NCI-H1092 (cell line): ENCODE measurements around the gene ACACA.
"Not testable (repeated sequence)": the region's sequence is repeated elsewhere in the genome, so short reads cannot be mapped to it uniquely, and the experiment has no call there.

ENCODE experiments used
- DNase-seq: peaks from one replicate; lab custom pipeline; 2025; lab: John Stamatoyannopoulos, UW

The ACACA gene

GRCh38 chr17:37098152-37098551 is 308.5 kb downstream of the ACACA start:
- no peak for DNase-seq

- DNase-seq: no peak
These were observed 309.5 kb downstream of the ACACA start for GRCh38 chr17:37097154-37097553.

GRCh38 chr17:37096071-37096470 is 310.6 kb downstream of the ACACA start:
- DNase-seq: no peak

GRCh38 chr17:37094391-37094790 is 312.2 kb downstream of the ACACA start:
- no peak for DNase-seq

- no peak for DNase-seq
These were observed 313.9 kb downstream of the ACACA start for GRCh38 chr17:37092701-37093100.

GRCh38 chr17:37092071-37092470 is 314.6 kb downstream of the ACACA start:
- DNase-seq: no peak

- DNase-seq: no peak
These were observed 315.7 kb downstream of the ACACA start for GRCh38 chr17:37090941-37091340.

GRCh38 chr17:37089956-37090355 is 316.7 kb downstream of the ACACA start:
- no peak for DNase-seq

GRCh38 chr17:37088913-37089312 is 317.7 kb downstream of the ACACA start:
- no peak for DNase-seq

- no peak for DNase-seq
These were observed 318.2 kb downstream of the ACACA start for GRCh38 chr17:37088459-37088858.

- no peak for DNase-seq
These were observed 319.0 kb downstream of the ACACA start for GRCh38 chr17:37087683-37088082.

GRCh38 chr17:37086948-37087347 is 319.7 kb downstream of the ACACA start:
- DNase-seq: no peak

GRCh38 chr17:37086334-37086733 is 320.3 kb downstream of the ACACA start:
- no peak for DNase-seq

- DNase-seq: no peak
These were observed 322.3 kb downstream of the ACACA start for GRCh38 chr17:37084372-37084771.

- no peak for DNase-seq
These were observed 323.2 kb downstream of the ACACA start for GRCh38 chr17:37083456-37083855.

- no peak for DNase-seq
These were observed 323.7 kb downstream of the ACACA start for GRCh38 chr17:37082985-37083384.

- DNase-seq: no peak
These were observed 324.2 kb downstream of the ACACA start for GRCh38 chr17:37082311-37082860.

GRCh38 chr17:37081287-37081686 is 325.3 kb downstream of the ACACA start:
- DNase-seq: no peak

GRCh38 chr17:37079735-37080134 is 326.9 kb downstream of the ACACA start:
- no peak for DNase-seq

- DNase-seq: no peak
These were observed 327.4 kb downstream of the ACACA start for GRCh38 chr17:37079065-37079708.

- DNase-seq: not testable (repeated sequence)
These were observed 333.2 kb downstream of the ACACA start for GRCh38 chr17:37073464-37073863.

GRCh38 chr17:37069087-37069486 is 337.5 kb downstream of the ACACA start:
- no peak for DNase-seq

- no peak for DNase-seq
These were observed 338.4 kb downstream of the ACACA start for GRCh38 chr17:37068266-37068665.

GRCh38 chr17:37067555-37068111 is 339.0 kb downstream of the ACACA start:
- no peak for DNase-seq
